HCT116 (cell line): ENCODE measurements around the gene NAGA. TPM values are rescaled to one million over a fixed set of nuclear protein-coding genes. Genes with fewer than 3 reads are reported as not detected.

Experiments used
- ATAC-seq: fragments of 200-7000 bp; cut with Tn5 transposase; 2 replicates; pipeline ENCODE4 v1.9.1; 2020; ENCODE audit warnings: mild to moderate bottlenecking, moderate library complexity
- BruUV-seq: library from RNA; stranded (reverse); fragments of 400-500 nt; replicated peaks from 2 replicates; lab custom pipeline; 2021; lab: Mats Ljungman, UMichigan
- CTCF ChIA-PET: fragments of 300-600 bp; sonication (Branson Sonifier 250); formaldehyde crosslinking; loops from one replicate; lab custom pipeline; 2021; ENCODE audit warnings: antibody characterized with exemption; lab: Charles Lee
- POLR2A ChIA-PET: fragments of 300-600, 350-600 bp; sonication (Branson Sonifier 250); formaldehyde crosslinking; loops from one replicate; lab custom pipeline; 2021; ENCODE audit warnings: antibody characterized with exemption; lab: Charles Lee
- RAD21 ChIA-PET, 2 experiments: fragments of 300-600 bp; sonication (Branson Sonifier 250); formaldehyde crosslinking; loops; one replicate each; lab custom pipeline; 2023; ENCODE audit warnings: low total read pairs in 2 of 2; ENCODE audit not compliant: uncharacterized antibody in 2 of 2, unreplicated experiment in 2 of 2, low non-redundant PET in 1 of 2; lab: Charles Lee
- DNase-seq: peaks from one replicate; pipeline ENCODE4 v3.0.0-alpha.2; 2010; ENCODE audit warnings: low read depth, low spot score
- H2AFZ ChIP-seq: fragments of 200-600 bp; shearing (Covaris generic), sonication (generic); 2 replicates; pipeline ENCODE4 v1.6.1; 2017; ENCODE audit warnings: low read depth, mixed run types, mixed read lengths, antibody characterized with exemption, low read length; ENCODE audit not compliant: poor library complexity, severe bottlenecking
- H3K27ac ChIP-seq: 2 replicates; pipeline ENCODE4 v1.5.1; 2012; ENCODE audit warnings: low read depth, low read length
- H3K27me3 ChIP-seq: fragments of 200-600 bp; sonication (generic); 2 replicates; pipeline ENCODE4 v1.6.1; 2016; ENCODE audit warnings: mixed run types, low read length, mixed read lengths; ENCODE audit not compliant: insufficient read depth
- H3K36me3 ChIP-seq, 2 experiments: fragments of 200-500 bp in 1 of 2; fragments of 200-600 bp in 1 of 2; sonication (Bioruptor generic) in 1 of 2; sonication (generic) in 1 of 2; 2 replicates each; pipeline versions ENCODE4 v1.5.1 to v1.6.1; 2014 to 2016; ENCODE audit warnings: low read length in 2 of 2, inconsistent platforms in 1 of 2, mixed read lengths in 1 of 2, mixed run types in 1 of 2; ENCODE audit not compliant: insufficient read depth in 2 of 2, control insufficient read depth in 1 of 2
- H3K4me1 ChIP-seq, 2 experiments: fragments of 200-600 bp in 1 of 2; sonication (generic) in 1 of 2; 2 replicates each; pipeline versions ENCODE4 v1.5.1 to v1.6.1; 2012 to 2017; ENCODE audit warnings: low read length in 2 of 2, inconsistent platforms in 1 of 2, mild to moderate bottlenecking in 1 of 2, mixed read lengths in 1 of 2, mixed run types in 1 of 2, moderate library complexity in 1 of 2; ENCODE audit not compliant: insufficient read depth in 2 of 2, control insufficient read depth in 1 of 2
- H3K4me2 ChIP-seq: fragments of 200-600 bp; sonication (generic); 2 replicates; pipeline ENCODE4 v1.6.1; 2017; ENCODE audit warnings: mixed run types, low read length, mixed read lengths
- H3K4me3 ChIP-seq, 2 experiments: fragments of 200-600 bp in 1 of 2; sonication (generic) in 1 of 2; replicated peaks in 1 of 2; 2 replicates each; pipeline ENCODE4 v1.5.1; 2011 to 2016; ENCODE audit warnings: low read length in 2 of 2, control low read depth in 1 of 2, low read depth in 1 of 2, mild to moderate bottlenecking in 1 of 2, mixed read lengths in 1 of 2, mixed run types in 1 of 2
- H3K79me2 ChIP-seq: fragments of 200-600 bp; sonication (generic); 2 replicates; pipeline ENCODE4 v1.6.1; 2017; ENCODE audit warnings: mild to moderate bottlenecking, mixed run types, low read length, moderate library complexity, mixed read lengths; ENCODE audit not compliant: insufficient read depth
- H3K9ac ChIP-seq: fragments of 200-600 bp; sonication (generic); 2 replicates; pipeline ENCODE4 v1.6.1; 2016; ENCODE audit warnings: low read length, mixed read lengths
- H3K9me2 ChIP-seq: fragments of 200-600 bp; sonication (generic), shearing (Covaris generic); 2 replicates; pipeline ENCODE4 v1.6.1; 2017; ENCODE audit warnings: mixed run types, mild to moderate bottlenecking, moderate library complexity; ENCODE audit not compliant: insufficient read depth
- H3K9me3 ChIP-seq, 2 experiments: fragments of 200-500 bp in 1 of 2; fragments of 200-600 bp in 1 of 2; sonication (Bioruptor generic) in 1 of 2; sonication (generic) in 1 of 2; 2 replicates each; pipeline ENCODE4 v1.6.1; 2014 to 2017; ENCODE audit warnings: low read length in 2 of 2, mixed read lengths in 2 of 2, inconsistent platforms in 1 of 2, low read depth in 1 of 2, mild to moderate bottlenecking in 1 of 2, mixed run types in 1 of 2, moderate library complexity in 1 of 2; ENCODE audit not compliant: control insufficient read depth in 1 of 2, insufficient read depth in 1 of 2
- H4K20me1 ChIP-seq: fragments of 200-600 bp; sonication (generic), shearing (Covaris generic); 2 replicates; pipeline ENCODE4 v1.6.1; 2017; ENCODE audit warnings: mixed run types, mild to moderate bottlenecking, moderate library complexity; ENCODE audit not compliant: insufficient read depth
- ATF3 ChIP-seq: IDR thresholded peaks from 2 replicates; pipeline ENCODE4 v1.6.1; 2012
- CEBPB ChIP-seq: IDR thresholded peaks from 2 replicates; pipeline ENCODE4 v1.6.1; 2012; ENCODE audit warnings: low read depth
- CTCF ChIP-seq, 3 experiments: fragments of 200-600 bp in 1 of 3; sonication (generic) in 1 of 3; IDR thresholded peaks in 2 of 3; conservative IDR thresholded peaks in 1 of 3; 2 replicates each; pipeline ENCODE4 v1.5.1; 2012 to 2017; ENCODE audit warnings: low read depth in 2 of 3, low read length in 2 of 3, antibody characterized with exemption in 1 of 3, borderline replicate concordance in 1 of 3, control low read depth in 1 of 3, mild to moderate bottlenecking in 1 of 3, mixed read lengths in 1 of 3, mixed run types in 1 of 3, moderate library complexity in 1 of 3; ENCODE audit not compliant: insufficient read depth in 1 of 3
- EGR1 ChIP-seq: IDR thresholded peaks from 2 replicates; pipeline ENCODE4 v1.6.1; 2012; ENCODE audit warnings: low read depth
- ELF1 ChIP-seq: IDR thresholded peaks from 2 replicates; pipeline ENCODE4 v1.6.1; 2012; ENCODE audit warnings: low read depth, borderline replicate concordance
- EZH2 ChIP-seq: fragments of 200-600 bp; sonication (generic); IDR thresholded peaks from 2 replicates; pipeline ENCODE4 v1.6.1; 2017; ENCODE audit warnings: antibody characterized with exemption, mixed run types
- EZH2phosphoT487 ChIP-seq: fragments of 200-600 bp; IDR thresholded peaks from 2 replicates; pipeline ENCODE4 v1.6.1; 2018; ENCODE audit warnings: antibody characterized with exemption, borderline replicate concordance
- FOSL1 ChIP-seq: IDR thresholded peaks from 2 replicates; pipeline ENCODE4 v1.6.1; 2012; ENCODE audit warnings: low read depth
- JUND ChIP-seq: IDR thresholded peaks from 2 replicates; pipeline ENCODE4 v1.6.1; 2012
- MAX ChIP-seq: IDR thresholded peaks from 2 replicates; pipeline ENCODE4 v1.6.1; 2012
- POLR2A ChIP-seq: IDR thresholded peaks from 2 replicates; pipeline ENCODE4 v1.7.0; 2011; ENCODE audit warnings: borderline replicate concordance; ENCODE audit not compliant: insufficient read depth, insufficient read length; ENCODE audit errors: extremely low read depth
- POLR2AphosphoS5 ChIP-seq: IDR thresholded peaks from 2 replicates; pipeline ENCODE4 v1.6.1; 2011; ENCODE audit warnings: mild to moderate bottlenecking, low read depth, low read length, moderate library complexity
- SP1 ChIP-seq: IDR thresholded peaks from 2 replicates; pipeline ENCODE4 v1.6.1; 2012; ENCODE audit warnings: low read depth
- SRF ChIP-seq: IDR thresholded peaks from 2 replicates; pipeline ENCODE4 v1.6.1; 2012; ENCODE audit warnings: low read depth
- TCF7L2 ChIP-seq: IDR thresholded peaks from 2 replicates; pipeline ENCODE4 v1.7.0; 2011; ENCODE audit warnings: borderline replicate concordance, inconsistent platforms; ENCODE audit not compliant: insufficient read depth, insufficient read length; ENCODE audit errors: extremely low read depth
- YY1 ChIP-seq: IDR thresholded peaks from 2 replicates; pipeline ENCODE4 v1.6.1; 2011; ENCODE audit warnings: low read length, low read depth, moderate library complexity, mild to moderate bottlenecking; ENCODE audit not compliant: insufficient replicate concordance; ENCODE audit errors: extremely low read depth
- ZBTB33 ChIP-seq: IDR thresholded peaks from 2 replicates; pipeline ENCODE4 v1.6.1; 2011; ENCODE audit warnings: mild to moderate bottlenecking, low read length, moderate library complexity; ENCODE audit not compliant: insufficient replicate concordance; ENCODE audit errors: extremely low read depth
- ZNF274 ChIP-seq: fragments of 200-500 bp; sonication (Bioruptor generic); IDR thresholded peaks from 2 replicates; pipeline ENCODE4 v1.6.1; 2014; ENCODE audit warnings: mild to moderate bottlenecking, low read depth, low read length, inconsistent platforms
- intact Hi-C: fragments of 100-400 bp; cut with micrococcal nuclease; formaldehyde crosslinking; loops from 2 replicates; pipeline ENCODE4 v1.10.0; 2022
- total RNA-seq: library from RNA; stranded (reverse); gene quantifications from one replicate; pipeline ENCODE4 v1.2.1, GENCODE V29; 2021; ENCODE audit not compliant: unreplicated experiment

Gene NAGA
- total RNA-seq, 1 experiment from 2014 or later = 21.2 TPM

GRCh38 chr22:42083119-42083518 is 12.5 kb upstream of the NAGA start (continued):
- TF ChIP-seq ZBTB33 (no peak), TCF7L2 (no peak), MAX (no peak), POLR2A (no peak), SP1 (no peak), YY1 (no peak), EZH2phosphoT487 (no peak), EZH2 (no peak), ELF1 (no peak)

GRCh38 chr22:42080287-42080686 is 9.7 kb upstream of the NAGA start:
- Histone ChIP-seq H3K9me2 (no peaks in the 10 kb centered on the region), H4K20me1 (no peaks in the 10 kb centered on the region), H3K9me3 (no peaks in the 10 kb centered on the region), H3K27me3 (no peaks in the 10 kb centered on the region), H3K9ac (peak overlapping the region; percentile 70), H3K27ac (peak overlapping the region; percentile 73; the same call in 1 of the 2 replicates), H3K79me2 (peaks cover 3% of the 10 kb centered on the region), H2AFZ (no peak overlapping the region), H3K4me2 (peak overlapping the region; percentile 87), H3K4me3 (peak overlapping the region; percentile 68 to 69), H3K4me1 (peaks cover 12 to 19% of the 10 kb centered on the region in 2 experiments), H3K36me3 (peaks cover under 1 to 7% of the 10 kb centered on the region in 2 experiments; a peak in 3 of 4 replicates)
- DNase-seq (no peak), ATAC-seq (no peak)
- ChIA-PET CTCF (interaction anchor here (1.0 to 1.6 kb wide), 3 partner anchors 10 to 32 kb away, joined by 3 to 7 read pairs (median 3); partner anchors contain the start of genes NAGA and NDUFA6), POLR2A (interaction anchor here (0.9 to 3.8 kb wide), 2 partner anchors 10 to 289 kb away, joined by 3 to 27 read pairs; partner anchors contain the start of gene NDUFA6), RAD21 (no interaction called here)
- TF ChIP-seq JUND (no peak), CTCF (IDR thresholded peaks at IDR 0.05 in 2 of 3, conservative IDR thresholded peaks at IDR 0.05 in 1 of 3; ENCODE audit: borderline replicate concordance in 1 of 3, insufficient read depth in 1 of 3, low read depth in 2 of 3, low read length in 2 of 3) (no peak), ELF1 (no peak), ATF3 (no peak), SP1 (no peak), CEBPB (no peak), POLR2AphosphoS5 (no peak), ZNF274 (no peak), TCF7L2 (no peak), SRF (no peak), YY1 (no peak), FOSL1 (no peak), EGR1 (no peak)
- intact Hi-C loops = no loop called here
- no TSS peak for BruUV-seq
